Epithelial cell of proximal tubule (primary cell): Measurements from ENCODE around the gene ADAMTS8. TPM values are rescaled to one million over a fixed set of nuclear protein-coding genes. Genes with fewer than 3 reads are reported as not detected.

ENCODE experiments used
- DNase-seq: peaks from one replicate; pipeline ENCODE4 v3.0.0-alpha.2; 2011; ENCODE audit warnings: low read depth
- H3K4me3 ChIP-seq: 2 replicates; pipeline ENCODE4 v1.5.1; 2011; ENCODE audit warnings: low read depth, mild to moderate bottlenecking, low read length
- CTCF ChIP-seq: conservative IDR thresholded peaks from 2 replicates; pipeline ENCODE4 v1.5.1; 2012; ENCODE audit warnings: low read depth, mild to moderate bottlenecking, low read length
- total RNA-seq: library from RNA; depleted of rRNA; stranded (reverse); fragments of >200 nt; gene quantifications from 2 replicates; pipeline ENCODE4 v1.2.3, GENCODE V29; 2015

ADAMTS8 gene
- total RNA-seq, 1 donor from 2014 or later: not detected

- TF ChIP-seq CTCF: no peak
- no peak for DNase-seq
- no peak overlapping the region for H3K4me3 ChIP-seq
These were observed 23.0 kb downstream of the ADAMTS8 start for GRCh38 chr11:130405428-130405827.

GRCh38 chr11:130404727-130405126 is 23.7 kb downstream of the ADAMTS8 start:
- TF ChIP-seq CTCF: no peak
- DNase-seq: no peak
- no peak overlapping the region for H3K4me3 ChIP-seq

GRCh38 chr11:130403967-130404366 is 24.4 kb downstream of the ADAMTS8 start:
- no peak for DNase-seq
- no peak overlapping the region for H3K4me3 ChIP-seq
- no peak for TF ChIP-seq CTCF

GRCh38 chr11:130403271-130403804 is 25.1 kb downstream of the ADAMTS8 start:
- TF ChIP-seq CTCF: no peak
- peak; percentile 38 for DNase-seq
- no peak overlapping the region for H3K4me3 ChIP-seq

GRCh38 chr11:130402570-130402969 is 25.8 kb downstream of the ADAMTS8 start:
- no peak for TF ChIP-seq CTCF
- no peak for DNase-seq
- no peak overlapping the region for H3K4me3 ChIP-seq

GRCh38 chr11:130400781-130401483 is 27.5 kb downstream of the ADAMTS8 start:
- H3K4me3 ChIP-seq: no peak overlapping the region
- no peak for DNase-seq
- no peak for TF ChIP-seq CTCF

- no peak for TF ChIP-seq CTCF
- H3K4me3 ChIP-seq: no peak overlapping the region
- DNase-seq: no peak
These were observed 29.2 kb downstream of the ADAMTS8 start for GRCh38 chr11:130399196-130399595.
